Esophagus squamous epithelium (tissue), 5 donors: Measurements from ENCODE around the gene RIPK3. TPM values are rescaled to one million over a fixed set of nuclear protein-coding genes. Genes with fewer than 3 reads are reported as not detected.

ENCODE experiments used
- DNase-seq: peaks from one replicate; lab custom pipeline; 2025; lab: John Stamatoyannopoulos, UW
- H3K27ac ChIP-seq, 4 donors: fragments of 200-600 bp; sonication (generic); one replicate each; pipeline ENCODE4 v1.5.1; 2016 to 2019; ENCODE audit warnings: mild to moderate bottlenecking in 1 of 4
- H3K27me3 ChIP-seq, 4 donors: fragments of 200-600 bp; sonication (generic); 1 replicate in 3 of 4; 2 replicates in 1 of 4; pipeline versions ENCODE4 v1.5.1 to v1.6.0; 2017 to 2021; ENCODE audit warnings: antibody characterized with exemption in 1 of 4
- H3K36me3 ChIP-seq, 3 donors: fragments of 200-600 bp; sonication (generic); one replicate each; pipeline ENCODE4 v1.5.1; 2016 to 2019
- H3K4me1 ChIP-seq, 3 donors: fragments of 200-600 bp; sonication (generic); one replicate each; pipeline ENCODE4 v1.5.1; 2017 to 2019
- H3K4me3 ChIP-seq, 4 donors: fragments of 200-600 bp; sonication (generic); 1 replicate in 3 of 4; 2 replicates in 1 of 4; pipeline ENCODE4 v1.5.1; 2016 to 2019; ENCODE audit warnings: mild to moderate bottlenecking in 2 of 4, moderate library complexity in 1 of 4
- H3K9me3 ChIP-seq, 3 donors: fragments of 200-600 bp; sonication (generic); one replicate each; pipeline ENCODE4 v1.5.1; 2016 to 2019
- POLR2A ChIP-seq, 4 donors: fragments of 450-650 bp; IDR thresholded peaks; one replicate each; pipeline ENCODE4 v1.6.1; 2017; ENCODE audit warnings: antibody characterized with exemption in 4 of 4, mild to moderate bottlenecking in 4 of 4, moderate library complexity in 3 of 4
- WGBS, 2 donors: methylation state at CpG; one replicate each; pipeline ENCODE4 v1.1.5; 2018; 5-methylcytosine and 5-hydroxymethylcytosine counted together
- intact Hi-C: fragments of 100-400 bp; cut with DNase I; formaldehyde crosslinking; loops from one replicate; pipeline ENCODE4 v1.15.0; 2022
- total RNA-seq, 4 donors: library from RNA; depleted of rRNA; stranded (reverse); fragments of >200 nt; gene quantifications; one replicate each; pipeline ENCODE4 v1.1.0, GENCODE V29; 2016
- TF ChIP-seq, protein P1 (sequence below), 6 experiments: fragments of 450-650 bp in 4 of 6; fragments of 200-600 bp in 2 of 6; sonication (generic) in 2 of 6; IDR thresholded peaks; one replicate each; pipeline ENCODE4 v1.5.1; 2016 to 2019; ENCODE audit warnings: antibody characterized with exemption in 6 of 6, mild to moderate bottlenecking in 4 of 6, moderate library complexity in 4 of 6
- donor health status: DM: yes; HTN: yes; CAD: no.

The RIPK3 gene
- total RNA-seq, 4 donors from 2014 or later, result 10.3 to 21.4 (median 12.7) TPM

DNA sequence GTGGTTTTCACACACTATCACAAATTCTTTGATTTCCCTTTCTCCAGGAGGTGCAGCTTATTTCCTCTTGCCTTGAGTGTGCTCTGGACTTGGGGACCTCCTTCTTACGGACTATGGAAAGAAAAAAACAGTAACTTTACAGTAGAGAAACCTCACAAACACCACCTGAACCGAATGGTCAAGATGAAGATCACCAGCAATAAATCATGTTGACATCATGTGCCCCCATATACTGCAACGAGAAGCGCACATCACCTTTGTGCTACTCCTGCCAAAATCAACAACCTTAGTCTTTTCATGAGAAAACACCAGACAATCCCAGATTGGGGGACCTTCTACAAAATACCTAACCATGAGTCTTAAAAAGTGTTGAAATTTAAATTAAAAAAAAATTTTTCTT lies 45.7 kb upstream of the RIPK3 start:
- Histone ChIP-seq H3K4me1 (peaks cover 0 to 27% (median 0%) of the 10 kb centered on the region in 3 donors), H3K27me3 (no peaks in the 10 kb centered on the region), H3K27ac (no peak overlapping the region), H3K4me3 (no peak overlapping the region), H3K36me3 (no peaks in the 10 kb centered on the region), H3K9me3 (no peaks in the 10 kb centered on the region)
- no peak for DNase-seq
- intact Hi-C loops, result no loop called here
- TF ChIP-seq POLR2A (IDR thresholded peaks at IDR 0.05), result no peak
- TF ChIP-seq, protein P1, sequence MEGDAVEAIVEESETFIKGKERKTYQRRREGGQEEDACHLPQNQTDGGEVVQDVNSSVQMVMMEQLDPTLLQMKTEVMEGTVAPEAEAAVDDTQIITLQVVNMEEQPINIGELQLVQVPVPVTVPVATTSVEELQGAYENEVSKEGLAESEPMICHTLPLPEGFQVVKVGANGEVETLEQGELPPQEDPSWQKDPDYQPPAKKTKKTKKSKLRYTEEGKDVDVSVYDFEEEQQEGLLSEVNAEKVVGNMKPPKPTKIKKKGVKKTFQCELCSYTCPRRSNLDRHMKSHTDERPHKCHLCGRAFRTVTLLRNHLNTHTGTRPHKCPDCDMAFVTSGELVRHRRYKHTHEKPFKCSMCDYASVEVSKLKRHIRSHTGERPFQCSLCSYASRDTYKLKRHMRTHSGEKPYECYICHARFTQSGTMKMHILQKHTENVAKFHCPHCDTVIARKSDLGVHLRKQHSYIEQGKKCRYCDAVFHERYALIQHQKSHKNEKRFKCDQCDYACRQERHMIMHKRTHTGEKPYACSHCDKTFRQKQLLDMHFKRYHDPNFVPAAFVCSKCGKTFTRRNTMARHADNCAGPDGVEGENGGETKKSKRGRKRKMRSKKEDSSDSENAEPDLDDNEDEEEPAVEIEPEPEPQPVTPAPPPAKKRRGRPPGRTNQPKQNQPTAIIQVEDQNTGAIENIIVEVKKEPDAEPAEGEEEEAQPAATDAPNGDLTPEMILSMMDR (IDR thresholded peaks at IDR 0.05), result no peak
- WGBS, 2 donors, result 79 to 80% methylated on average over 4 of the region's 4 CpGs

- intact Hi-C loops, result no loop called here
- H3K27me3 ChIP-seq, result no peaks in the 10 kb centered on the region
- H3K9me3 ChIP-seq, result no peaks in the 10 kb centered on the region
- H3K36me3 ChIP-seq, result no peaks in the 10 kb centered on the region
- 64 to 70% methylated on average over 4 of the region's 4 CpGs for WGBS, 2 donors
- peaks cover 0 to 41% (median 1%) of the 10 kb centered on the region in 3 donors for H3K4me1 ChIP-seq
- TF ChIP-seq POLR2A (IDR thresholded peaks at IDR 0.05), result no peak
- TF ChIP-seq, protein P1 (IDR thresholded peaks at IDR 0.05), result no peak
- H3K27ac ChIP-seq, result no peak overlapping the region
- DNase-seq, result no peak
- no peak overlapping the region for H3K4me3 ChIP-seq
These were observed 44.4 kb upstream of the RIPK3 start for GRCh38 chr14:24384169-24384568.

DNA sequence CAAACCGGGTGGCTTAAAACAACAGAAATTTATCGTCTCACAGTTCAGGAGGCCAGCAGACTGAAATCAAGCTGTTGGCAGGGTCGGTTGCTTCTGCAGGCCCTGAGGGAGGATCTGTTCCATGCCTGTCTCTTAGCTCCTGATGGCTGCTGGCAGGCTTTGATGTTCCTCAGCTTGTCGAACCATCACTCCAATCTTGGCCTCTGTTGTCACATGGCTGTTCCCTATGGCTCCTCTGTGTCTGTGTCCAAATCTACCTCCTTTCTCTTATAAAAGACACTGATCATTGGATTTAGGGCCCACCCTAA lies 42.2 kb upstream of the RIPK3 start:
- no peak for DNase-seq
- no peaks in the 10 kb centered on the region for H3K27me3 ChIP-seq
- 34 to 54% methylated on average over 4 of the region's 4 CpGs for WGBS, 2 donors
- no peaks in the 10 kb centered on the region for H3K36me3 ChIP-seq
- intact Hi-C loops, result no loop called here
- H3K4me3 ChIP-seq, result no peak overlapping the region
- H3K4me1 ChIP-seq, result peaks cover 17 to 56% (median 20%) of the 10 kb centered on the region in 3 donors
- H3K27ac ChIP-seq, result peak overlapping the region in 2 of 4 donors; percentile 13 to 59
- H3K9me3 ChIP-seq, result no peaks in the 10 kb centered on the region
- TF ChIP-seq POLR2A (IDR thresholded peaks at IDR 0.05), result no peak
- TF ChIP-seq, protein P1 (IDR thresholded peaks at IDR 0.05), result no peak

- H3K27ac ChIP-seq, result peak overlapping the region in 2 of 4 donors; percentile 13 to 59
- intact Hi-C loops, result no loop called here
- no peaks in the 10 kb centered on the region for H3K27me3 ChIP-seq
- H3K4me1 ChIP-seq, result peaks cover 17 to 61% (median 20%) of the 10 kb centered on the region in 3 donors
- no peaks in the 10 kb centered on the region for H3K9me3 ChIP-seq
- TF ChIP-seq, protein P1 (IDR thresholded peaks at IDR 0.05), result no peak
- TF ChIP-seq POLR2A (IDR thresholded peaks at IDR 0.05), result no peak
- H3K36me3 ChIP-seq, result peaks cover 0 to 4% (median 0%) of the 10 kb centered on the region in 3 donors
- no peak overlapping the region for H3K4me3 ChIP-seq
- DNase-seq, result no peak
- 41 to 60% methylated on average over 6 to 7 of the region's 8 CpGs for WGBS, 2 donors
These were observed 41.7 kb upstream of the RIPK3 start for GRCh38 chr14:24381363-24382063.

DNA sequence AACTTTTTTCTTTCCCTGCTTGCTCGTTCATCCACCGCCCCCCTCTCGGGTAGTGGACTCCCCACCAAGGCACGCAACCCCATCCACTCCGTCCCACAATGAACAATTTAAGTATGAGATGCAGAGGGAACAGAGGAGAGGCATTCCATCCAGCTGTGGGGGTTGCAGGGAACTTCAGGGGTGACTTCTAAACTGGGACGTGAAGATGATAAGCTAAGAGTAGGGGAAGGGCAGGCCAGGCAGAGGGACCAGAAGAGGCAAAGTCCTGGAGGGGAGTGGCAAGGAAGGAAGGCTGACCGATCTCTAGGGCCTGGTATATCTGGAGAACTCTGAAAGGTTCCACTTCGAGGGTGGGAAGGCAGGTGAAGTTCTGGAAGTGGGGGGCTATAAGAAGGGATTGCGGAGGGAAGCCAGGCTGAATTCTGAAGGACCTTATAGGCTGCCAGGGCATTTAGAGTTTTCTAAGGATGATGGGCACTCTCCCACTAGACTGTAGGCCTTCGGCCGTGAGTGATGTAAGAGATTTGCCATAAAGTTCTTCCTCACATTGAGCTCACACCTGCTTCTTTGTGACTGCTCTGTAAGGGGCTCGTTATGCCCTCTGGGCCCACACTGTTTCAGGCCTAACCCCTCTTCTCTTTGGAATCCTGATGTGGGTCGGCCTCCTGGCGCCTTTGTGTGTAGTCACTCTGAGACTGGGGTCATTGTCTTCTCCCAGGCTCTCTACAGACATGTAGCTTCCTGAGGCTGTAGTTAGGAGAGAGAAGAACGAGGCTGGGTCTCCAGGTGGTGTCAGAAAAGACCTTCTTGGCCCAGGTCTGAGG lies 40.3 kb upstream of the RIPK3 start:
- no peaks in the 10 kb centered on the region for H3K27me3 ChIP-seq
- TF ChIP-seq POLR2A (IDR thresholded peaks at IDR 0.05), result no peak
- TF ChIP-seq, protein P1 (IDR thresholded peaks at IDR 0.05), result no peak
- H3K4me1 ChIP-seq, result peaks cover 17 to 65% (median 20%) of the 10 kb centered on the region in 3 donors
- WGBS, 2 donors, result 71 to 84% methylated on average over 14 to 15 of the region's 15 CpGs
- intact Hi-C loops, result no loop called here
- no peak overlapping the region for H3K4me3 ChIP-seq
- peak overlapping the region in 1 of 4 donors; percentile 68 for H3K27ac ChIP-seq
- H3K9me3 ChIP-seq, result no peaks in the 10 kb centered on the region
- no peak for DNase-seq
- H3K36me3 ChIP-seq, result peaks cover 0 to 15% (median 0%) of the 10 kb centered on the region in 3 donors
